Activated CD4-positive, alpha-beta T cell treated with anti-CD3 and anti-CD28 coated beads, Interleukin-10, Interleukin-2, amounts not matched to agents 100 ng/mL and 50 ng/mL, durations not matched to agents 16 hours and 8 hours (primary cell): ENCODE measurements around the gene EPS8.
"Not testable (repeated sequence)": the region's sequence is repeated elsewhere in the genome, so short reads cannot be mapped to it uniquely, and the experiment has no call there.

Source experiments
- DNase-seq: peaks from one replicate; pipeline ENCODE4 v3.0.0-alpha.2; 2020

Gene EPS8

DNA sequence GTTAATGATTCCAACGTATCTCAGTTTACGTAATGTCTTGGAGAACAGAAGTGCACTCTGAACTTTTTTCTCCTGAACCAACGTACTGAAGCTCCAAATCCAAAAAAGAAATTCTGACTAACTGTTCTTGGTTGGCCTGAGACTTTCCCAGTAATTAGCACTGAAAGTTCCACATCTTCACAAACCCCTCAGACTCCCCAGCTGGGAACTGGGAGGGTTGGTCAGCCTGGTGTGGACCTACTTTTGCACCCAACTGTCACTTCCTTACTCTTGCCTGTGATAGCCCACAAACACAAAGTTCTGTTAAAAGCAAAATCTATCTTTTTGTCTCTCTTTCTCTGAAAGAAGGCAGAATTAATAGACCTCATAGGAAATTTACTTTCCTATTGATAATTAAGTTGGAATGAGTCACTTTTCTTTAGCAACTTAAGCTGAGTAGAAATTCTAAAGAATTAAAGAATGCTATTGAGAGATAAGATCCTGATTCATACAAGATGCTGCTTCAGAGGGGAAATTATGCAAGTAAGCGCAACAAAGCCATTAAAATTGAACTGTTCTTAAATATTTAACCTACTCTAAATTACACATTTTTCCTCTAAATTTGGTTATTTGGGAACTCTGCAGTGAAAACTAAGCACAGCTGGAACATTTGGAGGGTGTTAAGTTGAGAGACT lies 155.0 kb downstream of the EPS8 start:
- DNase-seq = no peak

DNA sequence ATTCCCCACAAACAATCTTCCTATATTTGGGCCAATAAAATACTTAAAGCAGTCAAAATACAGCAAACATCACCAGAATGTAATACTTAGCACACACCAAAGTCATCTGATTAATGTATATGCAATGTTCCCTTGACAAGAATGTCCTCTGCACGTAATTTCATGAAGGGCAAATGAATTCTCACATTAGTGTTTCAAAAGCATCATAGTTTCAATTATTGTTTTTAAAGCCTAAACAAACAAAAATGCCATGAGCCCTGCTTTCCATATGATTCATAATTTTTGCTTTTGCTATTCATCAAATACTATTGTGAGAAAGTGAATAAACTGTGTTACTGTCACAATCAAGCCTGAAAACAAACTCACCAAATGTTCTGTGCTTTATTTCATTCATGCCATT lies 156.0 kb downstream of the EPS8 start:
- no peak for DNase-seq

GRCh38 chr12:15632708-15633107 lies 156.5 kb downstream of the EPS8 start:
- no peak for DNase-seq

DNA sequence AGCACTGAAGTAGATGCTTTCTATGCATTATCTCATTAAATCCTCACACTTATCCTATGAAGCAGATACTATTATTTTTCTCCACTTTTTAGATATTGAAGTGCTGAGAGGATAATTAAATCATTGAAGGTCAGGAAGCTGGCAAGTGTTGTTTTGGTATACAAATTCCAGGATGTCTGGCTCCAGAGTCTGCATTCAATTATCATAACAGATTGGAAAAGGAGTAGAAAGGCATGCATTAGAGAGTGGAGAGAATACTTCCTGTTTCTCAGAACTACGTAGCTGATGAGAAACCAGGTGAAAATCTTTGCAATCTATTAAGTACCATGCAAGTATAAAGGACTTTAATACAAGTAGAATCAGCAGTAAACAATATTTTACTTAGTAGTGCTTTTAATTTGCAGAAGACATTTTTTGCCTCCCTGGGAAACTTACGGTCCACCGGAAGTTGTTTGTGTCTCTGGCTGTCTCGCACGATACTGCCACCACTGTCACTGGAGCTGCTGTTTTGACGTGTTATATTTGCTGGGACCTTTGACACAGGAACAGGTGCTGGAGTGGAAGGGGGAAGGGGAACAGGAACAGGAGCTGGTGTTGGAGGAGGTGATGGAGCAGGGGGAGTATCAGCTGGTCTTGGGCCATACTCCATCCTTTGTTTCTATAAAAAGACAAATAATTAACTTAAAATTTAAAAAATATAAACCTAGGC lies 158.0 kb downstream of the EPS8 start:
- DNase-seq = no peak

DNA sequence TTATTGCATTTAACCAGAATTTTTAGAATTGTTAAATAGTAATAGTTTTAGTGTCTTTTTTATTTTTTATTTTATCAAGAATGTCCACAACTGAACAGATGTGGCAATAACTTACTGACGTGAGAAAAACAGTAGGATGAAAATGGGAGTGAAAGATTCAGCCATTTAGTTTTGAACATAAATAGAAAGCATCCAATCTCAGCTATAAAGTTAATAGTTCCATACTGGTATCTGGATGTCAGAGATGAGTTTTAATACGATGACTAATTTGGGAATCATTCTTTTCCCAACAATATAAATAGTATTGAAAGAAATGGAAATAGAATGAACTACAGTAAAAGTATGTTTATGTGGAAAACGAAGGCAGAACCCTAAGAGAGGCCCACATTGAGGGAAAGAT lies 159.4 kb downstream of the EPS8 start:
- no peak for DNase-seq

- no peak for DNase-seq
These were observed 160.1 kb downstream of the EPS8 start for GRCh38 chr12:15629108-15629507.

GRCh38 chr12:15627995-15628945 lies 160.9 kb downstream of the EPS8 start:
- no peak for DNase-seq

- no peak for DNase-seq
These were observed 164.1 kb downstream of the EPS8 start for GRCh38 chr12:15625075-15625474.

GRCh38 chr12:15620741-15621539 lies 168.2 kb downstream of the EPS8 start:
- DNase-seq = no peak

GRCh38 chr12:15616495-15616894 lies 172.7 kb downstream of the EPS8 start:
- not testable (repeated sequence) for DNase-seq

DNA sequence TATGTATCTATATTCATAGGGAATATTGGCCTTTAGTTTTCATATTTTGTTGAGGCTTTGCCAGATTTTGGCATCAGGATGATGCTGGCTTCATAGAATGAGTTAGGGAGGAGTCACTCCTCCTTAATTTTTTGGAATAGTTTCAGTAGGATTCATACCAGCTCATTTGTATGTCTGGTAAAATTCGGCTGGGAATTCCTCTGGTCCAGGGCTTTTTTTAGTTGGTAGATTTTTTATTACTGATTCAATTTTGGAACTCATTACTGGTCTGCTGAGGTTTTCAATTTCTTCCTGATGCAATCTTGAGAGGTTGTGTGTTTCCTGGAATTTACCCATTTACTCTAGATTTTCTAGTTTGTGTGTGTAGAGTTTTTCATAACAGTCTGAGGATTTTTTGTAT lies 175.2 kb downstream of the EPS8 start:
- no peak for DNase-seq

DNA sequence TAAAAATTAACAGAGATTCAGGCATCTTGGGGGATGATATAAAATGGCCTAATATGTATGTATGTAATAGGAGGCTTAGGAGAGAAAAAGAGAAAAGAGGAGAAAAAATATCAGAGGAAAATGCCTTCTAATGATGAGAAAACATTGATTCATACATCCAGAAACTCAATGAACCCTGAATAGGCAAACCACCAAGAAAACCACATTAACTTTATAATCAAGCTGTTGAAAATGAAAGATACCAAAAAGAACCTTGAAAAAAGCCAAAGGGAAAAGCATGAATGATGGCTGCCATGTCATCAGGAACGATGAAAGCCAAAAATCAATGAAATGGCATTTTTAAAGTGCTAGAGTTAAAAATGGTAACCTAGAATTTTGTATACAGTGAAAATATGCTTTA lies 180.2 kb downstream of the EPS8 start:
- no peak for DNase-seq

DNA sequence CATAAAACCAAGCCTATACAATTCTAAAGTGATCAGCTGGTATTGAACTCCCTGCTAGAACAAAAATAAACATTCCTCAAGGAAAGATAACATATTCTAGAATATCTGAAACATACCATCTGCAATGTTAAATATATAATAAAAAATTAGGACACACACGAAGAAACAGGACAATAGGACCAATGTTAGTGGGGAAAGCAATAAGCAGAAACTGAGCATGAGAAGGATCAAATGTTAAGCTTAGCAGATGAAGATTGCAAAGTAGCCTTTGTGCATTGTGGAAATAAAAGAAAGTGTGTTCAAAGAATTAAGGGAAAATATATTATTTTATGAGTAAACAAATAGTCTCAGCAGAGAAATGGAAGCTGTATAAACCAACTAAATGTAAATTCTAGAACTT lies 180.8 kb downstream of the EPS8 start:
- DNase-seq = no peak

DNA sequence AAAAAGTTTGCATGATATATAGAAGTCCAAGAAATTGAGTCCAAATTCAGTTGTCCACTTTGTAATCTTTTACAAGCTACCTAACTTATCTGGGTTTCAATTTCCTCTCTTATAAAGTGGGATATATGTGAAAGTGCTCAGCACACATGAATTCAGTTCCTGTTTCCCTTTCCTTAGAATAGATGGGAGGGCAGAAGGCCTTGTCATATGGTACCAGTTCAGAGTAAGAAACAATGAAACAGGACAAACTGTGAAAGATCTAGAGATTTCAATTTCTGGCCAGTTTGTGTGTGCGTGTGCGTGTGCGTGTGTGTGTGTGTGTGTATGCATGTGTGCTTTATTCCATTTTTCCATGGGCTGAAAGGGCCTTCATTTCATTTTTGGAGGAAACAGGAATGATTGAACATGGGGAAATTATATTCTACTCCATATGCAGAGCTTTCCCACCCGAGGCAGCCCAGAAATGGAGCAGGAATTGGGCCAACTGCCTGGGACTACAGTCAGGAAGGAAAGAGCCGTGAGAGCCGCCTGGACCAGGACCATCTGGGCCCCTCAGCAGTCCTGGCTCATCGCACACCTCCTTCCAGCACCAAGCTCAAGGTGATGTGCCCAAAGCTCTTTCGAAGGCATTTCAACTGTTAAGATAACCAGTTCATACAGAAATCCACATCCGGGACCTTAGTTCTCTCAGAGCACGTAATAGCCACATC lies 183.2 kb downstream of the EPS8 start:
- DNase-seq = no peak

GRCh38 chr12:15603474-15604085 lies 185.6 kb downstream of the EPS8 start:
- no peak for DNase-seq

- DNase-seq = no peak
These were observed 187.0 kb downstream of the EPS8 start for GRCh38 chr12:15602051-15602672.

GRCh38 chr12:15601210-15601800 lies 187.9 kb downstream of the EPS8 start:
- DNase-seq = no peak

DNA sequence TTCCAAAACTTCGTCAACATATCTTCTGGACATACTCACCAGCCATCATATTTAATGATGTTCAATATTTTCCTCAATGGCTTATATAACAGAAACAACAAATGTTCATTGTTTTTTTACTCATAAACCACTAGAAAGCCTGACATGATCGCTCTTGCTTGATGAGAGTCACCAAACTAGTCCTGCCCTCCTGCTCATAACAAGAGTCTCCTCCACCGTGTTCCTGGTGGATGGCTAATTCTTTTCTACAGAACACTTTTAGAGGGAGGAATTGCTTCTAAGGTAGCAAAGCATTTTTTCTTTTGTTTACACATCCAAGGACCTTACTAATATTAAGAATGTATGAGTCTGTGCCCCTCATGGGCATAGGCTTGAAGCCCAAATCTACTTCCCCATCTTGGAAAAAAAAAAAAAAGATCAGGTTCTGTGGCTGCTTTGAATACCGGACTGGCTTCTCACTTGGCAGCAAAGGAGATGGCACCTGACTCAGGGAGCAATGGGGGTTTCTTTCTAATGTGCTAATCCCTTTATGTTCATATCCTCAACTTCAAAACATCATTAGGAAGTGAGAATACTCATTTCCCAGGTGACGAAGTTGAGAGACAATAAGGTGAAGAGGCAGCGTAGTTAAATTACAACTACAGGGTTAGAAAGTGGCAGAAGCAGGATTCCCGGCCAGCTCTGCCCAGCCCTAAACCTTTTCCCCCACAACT lies 188.8 kb downstream of the EPS8 start:
- no peak for DNase-seq

DNA sequence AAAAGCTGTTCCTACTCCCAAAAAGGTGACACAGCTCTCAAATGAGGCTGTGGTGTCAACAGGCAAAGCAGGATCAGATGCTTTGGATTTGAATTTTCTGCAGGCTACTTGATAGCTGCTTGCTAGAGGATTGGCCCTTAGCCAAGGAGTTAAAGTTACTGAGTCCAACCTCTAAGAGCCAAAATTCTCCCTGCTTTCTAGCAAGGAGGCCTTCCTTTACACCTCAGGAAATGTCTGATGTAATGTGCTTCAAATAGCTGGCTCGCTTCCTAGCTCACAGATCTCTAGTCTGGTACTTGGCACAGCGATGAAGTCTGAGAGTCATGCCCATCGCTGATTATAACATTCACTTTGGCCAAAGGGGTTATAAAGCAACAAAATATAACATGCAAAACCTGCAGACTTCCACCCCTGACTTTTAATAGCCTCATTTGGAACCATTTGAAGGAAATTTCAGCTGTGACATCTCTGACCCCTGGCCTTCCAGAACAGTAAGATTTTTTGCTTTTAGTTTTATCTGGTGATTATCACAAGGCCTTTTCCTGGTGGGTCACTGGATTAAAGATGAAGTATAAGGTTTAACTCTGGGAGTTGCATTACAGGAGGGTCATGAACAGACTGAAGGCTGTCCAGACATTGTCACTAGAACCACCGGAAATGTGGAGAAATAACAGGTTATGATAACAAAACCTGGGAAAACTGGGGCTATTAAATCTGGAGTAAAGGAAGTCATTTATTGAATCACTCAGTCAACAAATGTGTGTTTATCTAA lies 189.7 kb downstream of the EPS8 start:
- DNase-seq = no peak
